Spleen (tissue), 7 donors: ENCODE results near the gene NSD1.
"Not testable (repeated sequence)": the region's sequence is repeated elsewhere in the genome, so short reads cannot be mapped to it uniquely, and the experiment has no call there.

Experiments
- CTCF ChIP-seq, 11 experiments: fragments of 200-600 bp in 7 of 11; fragments of 450-650 bp in 4 of 11; sonication (generic) in 4 of 11; IDR thresholded peaks in 8 of 11; conservative IDR thresholded peaks in 3 of 11; 1 replicate in 7 of 11; 2 replicates in 4 of 11; pipeline versions ENCODE4 v1.4.0 to v1.8.0; 2016 to 2021; ENCODE audit warnings: antibody characterized with exemption in 11 of 11, inconsistent platforms in 4 of 11, mild to moderate bottlenecking in 1 of 11
- POLR2A ChIP-seq, 3 donors: fragments of 450-650 bp; IDR thresholded peaks; one replicate each; pipeline ENCODE4 v1.5.1; 2017; ENCODE audit warnings: antibody characterized with exemption in 3 of 3, mild to moderate bottlenecking in 1 of 3
- donor health status: DM: no; HTN: no; CAD: no; lungs with moderate emphysema.
- donor health status: DM: no; HTN: no; CAD: no.
- donor health status: DM: no; HTN: no; CAD: no.

GRCh38 chr5:177177847-177178437, 44.4 kb downstream of the NSD1 start:
- not testable (repeated sequence) for TF ChIP-seq CTCF (IDR thresholded peaks at IDR 0.05 in 8 of 11, conservative IDR thresholded peaks at IDR 0.05 in 3 of 11); POLR2A (IDR thresholded peaks at IDR 0.05)
